Measurements from ENCODE around the gene KPNA2.

Gene KPNA2

GRCh38 chr17:68035523-68036303, at the start of gene KPNA2:
Gene KPNA2, plus strand, starts transcription at chr17:68035735. Its CDS starts 1,398 bp downstream, at chr17:68037133.
- peak; percentile 94 for DNase-seq (ENCODE audit: low read depth)
- no peak for TF ChIP-seq CTCF (conservative IDR thresholded peaks at IDR 0.05; ENCODE audit: low read depth, low read length)
- peak within 1 kb of the TSS; percentile 84 for H3K4me3 ChIP-seq (ENCODE audit: low read length)

GRCh38 chr17:67990909-67991308, 44.6 kb upstream of the KPNA2 start:
- TF ChIP-seq CTCF (conservative IDR thresholded peaks at IDR 0.05; ENCODE audit: low read depth, low read length) = no peak
- H3K4me3 ChIP-seq (ENCODE audit: low read length) = no peak overlapping the region
- DNase-seq (ENCODE audit: low read depth) = no peak

DNA sequence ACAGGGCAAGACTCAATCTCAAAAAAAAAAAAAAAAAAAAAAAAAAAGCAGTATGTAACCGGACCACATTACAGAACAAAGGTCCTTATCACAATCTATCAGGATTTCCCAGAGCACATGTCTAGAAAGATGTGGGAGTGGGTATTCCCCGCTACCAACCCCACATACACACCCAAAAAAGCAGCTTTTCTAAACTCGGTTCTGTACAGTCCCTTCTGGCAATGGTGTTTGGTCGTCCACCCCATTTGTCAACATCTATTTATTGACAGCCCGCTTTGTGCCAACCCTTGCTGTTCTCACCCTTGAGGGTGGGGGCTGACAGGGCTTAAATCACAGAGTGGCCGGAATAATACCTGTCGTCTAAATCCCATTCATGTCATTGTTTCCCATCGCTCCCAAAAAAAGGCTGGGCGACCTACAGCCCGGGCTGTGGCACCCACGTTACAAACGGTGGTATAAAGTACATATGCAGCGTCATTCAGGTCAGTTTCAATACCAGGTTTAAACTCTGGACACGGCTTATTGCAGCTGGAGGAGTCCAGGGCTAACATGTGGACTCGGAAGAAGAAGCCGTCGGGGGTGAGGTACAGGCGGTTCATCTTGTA, 42.9 kb upstream of the KPNA2 start:
- H3K4me3 ChIP-seq (ENCODE audit: low read length) = peak overlapping the region; percentile 74
- TF ChIP-seq CTCF (conservative IDR thresholded peaks at IDR 0.05; ENCODE audit: low read depth, low read length) = no peak
- DNase-seq (ENCODE audit: low read depth) = no peak

DNA sequence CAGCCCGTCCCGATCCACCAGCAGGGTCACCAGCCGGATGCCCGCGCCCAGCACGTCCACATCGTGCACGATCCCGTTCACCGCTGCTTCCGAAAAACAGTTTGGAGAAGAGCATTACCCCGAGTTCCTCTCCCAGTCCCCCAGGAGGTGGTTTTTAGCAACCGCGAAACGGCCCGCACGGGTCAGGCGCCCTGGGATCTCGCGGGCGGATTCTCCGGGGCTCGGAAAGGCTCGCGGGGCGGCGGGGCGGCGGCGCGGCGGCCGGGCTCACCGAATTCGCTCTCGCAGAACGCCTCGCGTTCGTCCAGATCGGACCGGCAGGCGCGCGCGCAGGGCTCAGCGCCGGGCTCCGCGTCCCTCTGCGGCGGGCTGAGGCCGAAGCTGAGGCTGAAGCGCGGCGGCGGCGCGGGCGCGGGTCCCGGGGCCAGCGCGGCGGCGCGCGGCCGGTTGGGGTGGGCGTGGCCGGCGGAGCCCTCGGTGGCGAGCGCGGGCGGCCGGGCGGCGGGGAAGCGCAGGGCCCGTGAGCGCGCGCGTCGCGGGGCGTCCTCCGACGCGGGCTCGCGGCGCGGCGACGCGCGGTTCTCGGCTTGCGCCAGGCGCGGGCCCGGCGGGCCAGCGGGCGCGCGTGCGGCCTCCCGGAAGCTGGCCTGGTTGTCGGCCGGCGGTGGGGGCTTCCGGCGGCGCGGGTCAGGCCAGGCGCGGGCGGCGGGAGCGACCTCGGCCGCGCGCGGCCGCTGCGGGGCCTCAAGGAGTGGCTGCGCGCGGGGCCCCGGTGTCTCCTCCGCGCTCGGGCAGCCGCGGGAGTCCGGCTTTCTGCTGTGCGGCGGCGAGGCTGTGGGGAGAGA, 42.2 kb upstream of the KPNA2 start:
- TF ChIP-seq CTCF (conservative IDR thresholded peaks at IDR 0.05; ENCODE audit: low read depth, low read length) = no peak
- DNase-seq (ENCODE audit: low read depth) = no peak
- H3K4me3 ChIP-seq (ENCODE audit: low read length) = peak overlapping the region; percentile 74

GRCh38 chr17:67993998-67994361, 41.6 kb upstream of the KPNA2 start:
- DNase-seq (ENCODE audit: low read depth) = no peak
- no peak for TF ChIP-seq CTCF (conservative IDR thresholded peaks at IDR 0.05; ENCODE audit: low read depth, low read length)
- peak overlapping the region; percentile 69 for H3K4me3 ChIP-seq (ENCODE audit: low read length)

DNA sequence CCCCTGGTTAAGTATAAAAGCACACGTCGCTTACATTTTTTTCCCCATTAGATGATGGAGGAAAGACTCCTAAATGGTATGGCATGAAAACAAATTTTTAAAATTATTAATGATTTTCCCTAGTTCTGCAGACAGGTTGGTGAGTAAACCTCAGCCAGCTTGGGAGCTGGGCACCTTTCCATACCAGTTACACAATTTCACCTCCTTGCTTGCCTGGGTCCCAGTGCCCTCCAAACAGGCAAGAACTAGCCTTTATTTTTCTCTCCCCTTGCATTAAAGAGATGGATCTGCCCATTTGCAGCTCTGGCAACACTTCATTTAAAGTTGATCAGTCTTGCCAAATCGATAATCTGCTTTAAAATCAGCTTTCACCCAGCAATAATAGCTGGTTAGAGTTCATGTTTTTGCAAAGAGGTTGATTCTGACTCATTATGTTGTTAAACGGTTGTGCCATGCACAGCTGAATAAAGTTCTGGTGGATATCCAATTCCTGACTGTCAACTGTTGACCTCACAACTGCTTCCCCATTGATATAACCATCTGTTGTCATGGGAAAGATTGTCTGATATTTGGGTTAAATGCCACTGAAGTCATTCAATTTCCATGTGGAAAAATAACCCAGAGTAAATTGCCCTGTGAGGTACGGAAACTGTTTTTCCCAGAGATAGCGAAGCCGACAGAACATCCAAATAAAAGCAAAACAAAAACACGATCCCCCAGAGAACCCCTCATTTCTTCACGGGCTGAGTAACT, 40.5 kb upstream of the KPNA2 start:
- DNase-seq (ENCODE audit: low read depth) = peak; percentile 48
- H3K4me3 ChIP-seq (ENCODE audit: low read length) = peak overlapping the region; percentile 62
- no peak for TF ChIP-seq CTCF (conservative IDR thresholded peaks at IDR 0.05; ENCODE audit: low read depth, low read length)

All from retinal pigment epithelial cell (primary cell).